SW480 (cell line): Measurements from ENCODE around the gene WWC1.

Experiments
- DNase-seq: peaks from one replicate; pipeline ENCODE4 v3.0.0-alpha.2; 2016; ENCODE audit warnings: low spot score

WWC1 gene

DNA sequence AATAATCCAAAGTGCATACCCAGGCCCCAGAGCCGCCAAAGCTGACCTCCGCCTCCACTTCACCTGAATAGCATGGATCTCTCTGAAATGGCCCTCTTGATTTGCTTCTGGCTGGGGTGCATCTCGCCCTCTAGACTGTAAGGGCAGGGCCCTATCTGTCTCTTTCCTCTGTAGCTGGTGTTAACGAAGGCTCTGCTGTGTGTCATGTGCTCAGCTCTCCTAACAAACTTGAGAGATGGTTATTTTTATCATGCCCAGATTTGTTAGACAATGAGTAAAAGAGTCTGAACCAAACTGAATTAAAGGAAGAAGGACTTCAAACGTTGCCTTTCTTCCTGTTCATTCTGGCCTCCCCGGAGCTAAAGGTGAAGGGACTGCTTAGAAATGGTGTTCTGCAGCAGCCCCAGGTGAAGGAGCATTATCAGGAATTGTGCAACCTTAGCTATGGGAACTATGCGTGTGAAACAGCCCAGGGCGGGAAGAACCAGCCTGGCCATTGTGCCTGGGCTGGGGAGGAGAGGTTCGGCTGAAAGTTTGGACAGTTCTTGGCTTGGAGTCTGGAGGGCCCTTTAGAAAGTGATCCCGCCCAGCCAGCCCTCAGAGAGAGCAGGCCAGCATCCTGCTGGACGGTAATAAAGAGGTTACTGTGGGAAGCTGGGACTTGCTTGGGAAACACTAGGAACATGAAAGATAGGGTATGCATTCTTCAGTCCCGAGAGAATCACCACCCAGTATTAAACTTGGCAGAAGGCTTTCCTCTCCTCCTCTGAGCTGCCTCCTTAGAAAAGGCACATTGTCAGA lies 73.5 kb downstream of the WWC1 start:
- DNase-seq, result peak; percentile 35

DNA sequence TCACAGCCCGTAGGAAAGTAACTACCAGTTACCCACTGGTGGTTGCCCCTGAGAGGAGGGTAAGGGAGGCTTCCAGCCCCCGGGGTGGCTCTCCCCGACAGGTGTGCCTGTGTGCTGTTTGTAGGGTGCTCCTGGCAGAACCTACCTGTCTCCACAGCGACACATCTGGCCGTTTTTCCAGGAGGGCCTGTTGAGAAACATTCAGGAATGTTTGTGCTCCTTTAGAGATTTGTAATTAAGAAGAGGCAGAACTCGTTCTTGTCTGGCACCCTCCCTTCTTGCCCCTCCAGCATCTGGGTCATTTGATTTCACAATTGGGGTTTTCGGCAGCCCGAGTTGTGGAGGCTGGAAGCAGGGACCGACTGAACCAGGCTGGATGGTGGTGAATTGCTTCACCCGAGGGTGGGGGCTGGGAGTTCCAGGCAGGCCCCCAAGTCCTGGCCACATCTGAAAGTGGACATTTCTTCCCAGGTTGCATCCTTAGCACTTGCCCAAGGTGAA lies 74.2 kb downstream of the WWC1 start:
- no peak for DNase-seq

DNA sequence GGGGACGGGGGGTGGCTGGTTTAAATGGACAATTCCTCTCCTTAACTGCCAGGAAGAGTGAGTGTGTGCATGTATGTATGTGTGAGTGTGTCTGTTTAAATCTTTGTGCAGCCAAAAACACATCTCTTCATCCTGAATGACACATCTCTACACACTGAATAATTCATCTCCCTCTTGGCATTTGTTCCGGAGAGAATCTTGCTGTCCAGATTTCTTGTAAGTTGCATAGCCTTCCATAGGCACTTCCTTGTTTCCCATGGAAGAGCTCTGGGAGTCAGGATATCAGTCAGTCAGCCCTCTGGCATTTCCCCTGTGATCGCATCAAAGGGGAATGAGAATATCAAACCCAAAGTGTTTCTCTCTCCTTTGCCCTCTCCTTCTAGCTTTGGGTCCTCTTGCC lies 74.7 kb downstream of the WWC1 start:
- peak; percentile 29 for DNase-seq

- DNase-seq, result no peak
Observed at GRCh38 chr5:168368854-168369253, 77.4 kb downstream of the WWC1 start.

GRCh38 chr5:168370831-168371230 lies 79.4 kb downstream of the WWC1 start:
- no peak for DNase-seq

DNA sequence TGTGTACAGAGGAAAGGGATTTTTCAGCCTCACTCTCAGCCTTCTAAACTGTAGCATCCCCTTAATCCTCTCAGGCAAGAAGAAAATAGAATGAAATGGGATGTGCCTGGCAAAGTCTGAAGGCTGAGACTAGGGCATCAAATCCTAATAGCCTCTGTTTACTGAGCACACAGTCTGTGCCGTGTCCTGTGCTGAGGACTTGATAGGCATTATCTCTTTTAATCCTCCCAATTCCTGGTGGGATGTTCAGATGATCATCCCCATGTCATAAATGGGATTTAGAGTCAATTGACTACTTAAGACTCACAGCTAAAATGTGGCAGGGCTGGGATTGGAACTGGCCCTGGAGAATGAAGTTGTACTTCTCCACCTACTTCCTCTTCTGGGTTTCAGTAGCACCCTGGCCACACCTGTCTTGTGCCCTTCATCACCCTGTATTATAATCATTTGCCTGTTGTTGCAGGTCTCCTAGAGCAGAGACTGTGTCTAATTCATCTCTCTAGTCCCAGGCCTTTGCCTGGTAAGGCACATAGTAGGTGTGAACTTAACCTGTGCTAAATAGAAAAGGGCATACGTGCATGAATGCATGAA lies 81.0 kb downstream of the WWC1 start:
- DNase-seq, result no peak

DNA sequence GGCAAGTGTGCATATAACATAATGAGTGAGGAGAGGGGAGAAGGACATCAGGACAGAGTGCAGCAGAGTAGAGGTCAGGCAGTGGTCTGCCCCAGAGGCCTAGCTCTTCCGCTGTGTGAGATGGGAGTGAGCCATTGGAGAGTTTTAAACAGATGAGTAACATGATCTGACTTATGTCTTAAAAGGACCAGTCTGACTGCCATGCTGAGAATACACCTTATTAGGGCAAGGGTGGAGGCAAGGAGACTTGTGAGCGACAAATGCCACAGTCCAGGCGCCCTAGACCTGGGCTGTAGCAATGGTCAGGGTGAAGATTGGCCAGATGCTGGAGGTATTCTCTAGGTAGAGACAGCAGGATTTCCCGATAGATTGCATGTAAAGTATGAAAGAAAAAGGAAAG lies 83.1 kb downstream of the WWC1 start:
- no peak for DNase-seq

- DNase-seq, result no peak
Observed at GRCh38 chr5:168375214-168375613, 83.8 kb downstream of the WWC1 start.

GRCh38 chr5:168377525-168377924 lies 86.1 kb downstream of the WWC1 start:
- no peak for DNase-seq

DNA sequence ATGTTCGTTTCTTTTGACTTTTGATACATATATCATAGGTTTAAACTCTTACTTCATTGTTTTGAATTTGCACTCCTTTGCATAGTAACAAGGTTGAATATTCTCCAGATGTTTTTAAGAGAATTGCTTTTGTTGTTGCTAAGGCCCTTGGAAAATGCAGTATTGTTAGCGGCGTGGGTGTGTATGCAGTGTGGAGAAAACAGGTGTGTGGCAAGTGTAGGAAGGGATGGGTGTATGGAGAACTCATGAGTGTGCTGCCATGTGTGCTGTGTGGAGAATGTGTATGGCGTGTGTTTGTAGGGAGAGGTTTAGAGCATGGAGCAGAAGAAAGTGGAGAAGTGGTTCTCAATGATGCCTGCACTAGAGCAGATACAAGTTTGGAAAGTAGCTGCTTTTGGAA lies 87.3 kb downstream of the WWC1 start:
- no peak for DNase-seq

DNA sequence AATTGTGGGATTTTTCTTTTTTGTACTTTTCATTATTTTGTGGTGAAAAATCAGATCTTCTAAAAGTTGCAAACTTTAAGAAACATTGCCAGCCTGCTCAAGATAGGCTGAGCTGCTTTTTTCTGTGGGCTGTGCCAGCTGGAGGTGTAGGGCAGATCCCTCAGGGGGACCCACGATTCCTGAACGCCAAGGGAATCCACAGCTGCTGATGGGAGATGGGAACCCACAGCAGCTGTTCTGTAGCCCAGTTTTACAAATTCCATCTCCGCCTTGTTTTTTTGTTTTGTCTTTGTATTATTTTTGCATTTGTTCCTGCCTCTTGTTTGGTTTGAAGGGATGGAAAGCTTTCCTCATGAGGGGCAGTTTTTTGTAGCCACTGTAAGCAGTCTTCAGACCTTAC lies 91.0 kb downstream of the WWC1 start:
- no peak for DNase-seq

GRCh38 chr5:168390491-168390890 lies 99.0 kb downstream of the WWC1 start:
- no peak for DNase-seq

GRCh38 chr5:168393773-168394172 lies 102.3 kb downstream of the WWC1 start:
- DNase-seq, result no peak

GRCh38 chr5:168400429-168401220 lies 109.2 kb downstream of the WWC1 start:
- no peak for DNase-seq

DNA sequence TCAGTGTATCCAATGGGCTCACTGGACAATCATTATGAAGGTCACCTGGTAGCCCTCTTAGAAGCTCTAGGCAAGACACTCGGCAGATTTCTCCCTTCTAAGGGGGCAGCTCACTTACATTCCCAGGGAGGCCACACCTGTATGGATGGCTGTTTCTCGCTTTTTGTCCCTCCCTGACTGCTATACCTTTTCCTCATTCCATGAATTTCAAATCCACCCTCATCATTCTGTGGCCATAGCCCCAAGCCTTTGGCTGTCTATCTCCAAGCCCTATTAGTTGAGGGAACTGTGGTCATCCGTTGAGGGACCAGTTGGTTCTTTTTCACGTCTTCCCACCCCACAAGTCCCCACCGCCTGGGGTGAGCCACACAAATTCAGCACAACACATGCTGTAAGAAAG lies 109.8 kb downstream of the WWC1 start:
- no peak for DNase-seq

GRCh38 chr5:168401880-168402279 lies 110.4 kb downstream of the WWC1 start:
- DNase-seq, result peak; percentile 49

DNA sequence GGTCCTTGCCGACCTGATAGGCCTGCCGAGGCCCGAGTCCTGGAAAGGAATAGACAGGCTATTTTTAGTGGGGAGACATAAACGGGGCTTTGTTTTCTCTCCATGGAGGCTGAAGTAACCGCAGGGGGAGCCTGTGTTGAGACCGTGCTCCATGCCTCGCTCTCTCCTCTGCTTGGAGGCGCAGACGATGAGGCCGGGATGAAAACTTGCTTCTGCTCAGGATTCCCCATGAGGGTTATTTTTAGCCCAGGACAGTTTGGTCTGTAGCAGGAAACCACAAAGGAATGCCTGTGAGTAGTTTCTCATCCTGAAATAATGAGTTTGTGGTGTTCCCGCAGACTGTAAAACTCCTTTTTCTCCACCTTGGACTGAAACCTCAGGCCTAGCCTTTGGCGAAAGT lies 112.9 kb downstream of the WWC1 start:
- DNase-seq, result peak; percentile 75

- DNase-seq, result no peak
Observed at GRCh38 chr5:168407211-168407610, 115.8 kb downstream of the WWC1 start.

DNA sequence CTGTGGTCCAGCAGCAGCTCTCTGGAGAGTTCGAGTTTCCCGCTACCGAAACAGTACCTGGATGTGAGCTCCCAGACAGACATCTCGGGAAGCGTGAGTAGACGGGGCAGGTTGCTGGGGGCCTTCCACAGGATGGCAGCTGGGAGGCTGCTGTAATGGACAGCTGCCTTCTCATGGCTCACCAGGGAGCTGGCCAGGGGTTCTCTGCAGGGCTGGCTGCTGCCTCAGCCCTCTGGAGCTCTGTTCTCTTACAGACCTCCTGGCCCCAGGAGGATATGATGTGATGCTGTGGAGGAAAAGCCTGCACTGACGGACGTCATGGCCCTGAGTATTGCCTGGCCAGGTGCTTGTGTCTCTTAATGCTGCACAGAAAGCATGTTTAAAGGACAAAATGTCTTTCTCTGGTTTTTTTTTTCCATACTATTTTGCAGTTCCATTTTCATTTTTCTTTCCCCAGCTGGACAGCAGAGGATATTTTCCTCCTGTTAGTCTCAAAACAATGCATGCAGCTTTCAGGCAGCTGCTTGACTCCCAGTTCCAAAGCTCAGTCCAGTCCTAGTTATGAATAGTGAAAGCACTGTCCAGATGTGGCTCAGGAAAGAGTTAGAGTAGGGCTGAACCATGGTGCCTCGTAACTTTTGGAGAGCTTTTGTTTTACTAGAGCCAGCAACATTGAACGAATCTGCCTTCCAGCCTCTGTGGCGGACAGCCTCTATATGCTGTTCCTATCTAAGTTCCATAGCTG lies 117.3 kb downstream of the WWC1 start:
- DNase-seq, result no peak

DNA sequence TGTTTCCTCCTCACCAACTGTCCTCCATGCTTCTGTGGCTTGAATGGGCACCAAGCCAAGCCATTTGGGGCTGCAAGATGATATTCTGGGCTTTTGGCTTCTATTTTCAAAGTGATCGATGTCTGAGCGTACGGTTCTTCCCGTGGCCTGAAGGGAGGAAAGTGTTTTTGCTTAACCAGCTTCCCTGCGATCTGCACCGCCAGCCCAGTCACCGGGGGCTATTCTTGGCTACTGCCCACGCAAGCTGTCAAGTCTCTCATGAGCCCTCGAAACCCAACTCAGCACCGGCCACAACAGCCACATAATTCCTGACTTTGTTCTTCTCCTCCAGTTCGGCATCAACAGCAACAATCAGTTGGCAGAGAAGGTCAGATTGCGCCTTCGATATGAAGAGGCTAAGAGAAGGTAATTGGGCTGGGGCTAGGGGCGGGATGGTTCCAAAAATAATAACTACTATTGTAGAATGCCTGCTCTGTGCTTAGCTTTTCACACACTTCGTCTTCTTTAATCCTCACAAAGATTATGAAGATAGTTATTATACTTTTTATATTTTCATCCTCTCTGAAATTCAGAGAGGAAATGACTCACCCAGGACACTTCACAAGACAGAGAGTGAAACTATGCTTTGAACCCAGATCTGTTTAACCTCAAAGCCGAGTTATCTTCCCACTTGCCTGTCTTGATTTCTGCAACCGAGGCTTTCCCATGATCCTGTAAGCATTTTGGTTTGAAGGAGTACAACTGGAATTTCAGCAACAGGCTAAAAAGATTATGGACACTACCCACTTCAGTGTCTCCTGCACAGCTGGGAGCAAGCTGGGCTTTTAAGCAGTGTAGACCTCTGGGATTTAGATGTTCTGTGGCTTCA lies 118.4 kb downstream of the WWC1 start:
- DNase-seq, result peak; percentile 89

DNA sequence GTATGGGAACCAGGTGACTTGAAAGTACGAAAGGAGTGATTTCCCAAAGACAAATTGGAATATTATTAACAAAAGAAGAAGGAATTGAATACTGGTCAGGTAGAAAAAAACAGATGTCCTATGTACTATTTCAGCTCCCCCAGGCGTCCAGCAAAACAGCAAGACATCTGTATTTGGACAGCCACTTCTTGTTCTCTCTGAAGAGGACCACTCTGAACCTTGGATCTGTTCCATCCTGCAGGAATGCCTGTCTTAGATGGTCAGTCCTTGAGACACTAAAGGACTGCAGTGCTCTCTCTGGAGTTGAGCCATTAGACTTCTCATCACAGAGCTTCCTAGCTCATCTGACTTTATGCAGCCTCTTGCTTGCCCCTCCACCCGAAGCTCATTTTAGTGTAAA lies 120.4 kb downstream of the WWC1 start:
- DNase-seq, result no peak
